C4-2B (cell line): ENCODE measurements around the gene ZNRF3.

Source experiments
- ZFX ChIP-seq: fragments of 450-650 bp; IDR thresholded peaks from 2 replicates; pipeline ENCODE4 v1.6.1; 2017
- TF ChIP-seq, protein P1 (sequence below): fragments of 450-650 bp; conservative IDR thresholded peaks from 2 replicates; pipeline ENCODE4 v1.5.1; 2017; ENCODE audit warnings: mild to moderate bottlenecking

DNA sequence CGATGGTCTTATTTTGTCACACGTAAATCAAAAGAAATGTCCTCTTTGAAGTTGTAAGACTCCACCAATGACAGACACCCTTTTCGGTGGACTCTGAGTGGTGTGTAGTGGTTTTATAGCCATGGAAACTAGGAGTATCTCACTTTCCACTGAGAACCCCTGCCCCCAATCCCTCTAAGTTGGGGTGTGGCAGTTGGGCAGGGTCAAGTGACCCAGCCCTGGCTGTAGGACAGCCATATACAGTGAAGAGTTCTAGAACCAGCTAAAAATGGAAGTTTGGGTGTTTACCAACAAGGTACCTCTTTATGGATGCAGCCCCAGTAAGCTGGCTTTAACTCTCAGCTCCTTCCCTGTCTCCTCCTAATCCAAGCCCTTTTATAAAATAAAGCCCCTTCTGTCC, 173.1 kb downstream of the ZNRF3 start:
- TF ChIP-seq ZFX: no peak
- TF ChIP-seq, protein P1, sequence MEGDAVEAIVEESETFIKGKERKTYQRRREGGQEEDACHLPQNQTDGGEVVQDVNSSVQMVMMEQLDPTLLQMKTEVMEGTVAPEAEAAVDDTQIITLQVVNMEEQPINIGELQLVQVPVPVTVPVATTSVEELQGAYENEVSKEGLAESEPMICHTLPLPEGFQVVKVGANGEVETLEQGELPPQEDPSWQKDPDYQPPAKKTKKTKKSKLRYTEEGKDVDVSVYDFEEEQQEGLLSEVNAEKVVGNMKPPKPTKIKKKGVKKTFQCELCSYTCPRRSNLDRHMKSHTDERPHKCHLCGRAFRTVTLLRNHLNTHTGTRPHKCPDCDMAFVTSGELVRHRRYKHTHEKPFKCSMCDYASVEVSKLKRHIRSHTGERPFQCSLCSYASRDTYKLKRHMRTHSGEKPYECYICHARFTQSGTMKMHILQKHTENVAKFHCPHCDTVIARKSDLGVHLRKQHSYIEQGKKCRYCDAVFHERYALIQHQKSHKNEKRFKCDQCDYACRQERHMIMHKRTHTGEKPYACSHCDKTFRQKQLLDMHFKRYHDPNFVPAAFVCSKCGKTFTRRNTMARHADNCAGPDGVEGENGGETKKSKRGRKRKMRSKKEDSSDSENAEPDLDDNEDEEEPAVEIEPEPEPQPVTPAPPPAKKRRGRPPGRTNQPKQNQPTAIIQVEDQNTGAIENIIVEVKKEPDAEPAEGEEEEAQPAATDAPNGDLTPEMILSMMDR: no peak
